Stimulated activated CD8-positive, alpha-beta memory T cell treated with anti-CD3 and anti-CD28 coated beads, Interleukin-4, amount 100 ng/mL, for 24 hours (primary cell): ENCODE results near the gene LYG2.
"Not testable (repeated sequence)": the region's sequence is repeated elsewhere in the genome, so short reads cannot be mapped to it uniquely, and the experiment has no call there.

Source experiments
- DNase-seq: peaks from one replicate; pipeline ENCODE4 v3.0.0-alpha.2; 2020; ENCODE audit warnings: low read depth

The LYG2 gene, protein sequence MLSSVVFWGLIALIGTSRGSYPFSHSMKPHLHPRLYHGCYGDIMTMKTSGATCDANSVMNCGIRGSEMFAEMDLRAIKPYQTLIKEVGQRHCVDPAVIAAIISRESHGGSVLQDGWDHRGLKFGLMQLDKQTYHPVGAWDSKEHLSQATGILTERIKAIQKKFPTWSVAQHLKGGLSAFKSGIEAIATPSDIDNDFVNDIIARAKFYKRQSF

GRCh38 chr2:99255491-99256318 lies at the start of gene LYG2:
Gene LYG2, minus strand, starts transcription at chr2:99255666. Its CDS starts 1,406 bp downstream, at chr2:99254260.
- DNase-seq = no peak

DNA sequence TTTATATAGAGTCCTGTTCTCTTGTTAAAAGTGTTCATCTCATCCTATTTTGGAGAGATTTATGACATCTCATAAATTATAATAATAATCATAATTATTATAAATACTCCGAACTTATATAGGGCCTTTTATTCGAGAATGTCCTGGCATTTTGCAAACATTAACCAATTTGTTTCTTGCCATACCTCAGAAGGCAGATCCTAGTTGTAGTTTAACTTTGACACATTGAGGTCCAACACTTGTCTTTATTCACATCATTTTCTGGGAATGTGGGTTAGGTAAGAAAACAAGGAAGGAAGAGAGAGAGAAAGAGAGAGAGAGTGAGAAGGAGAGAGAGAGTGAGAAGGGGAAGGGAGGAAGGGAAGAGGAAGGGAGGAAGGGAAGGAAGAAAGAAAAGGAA lies 45.6 kb upstream of the LYG2 start, which contains the start of gene LYG1:
Gene LYG1, minus strand, starts transcription at position 101 of the 400 bp plus-strand sequence. CDS start 5,527 bp downstream, outside the sequence.
- not testable (repeated sequence) for DNase-seq

DNA sequence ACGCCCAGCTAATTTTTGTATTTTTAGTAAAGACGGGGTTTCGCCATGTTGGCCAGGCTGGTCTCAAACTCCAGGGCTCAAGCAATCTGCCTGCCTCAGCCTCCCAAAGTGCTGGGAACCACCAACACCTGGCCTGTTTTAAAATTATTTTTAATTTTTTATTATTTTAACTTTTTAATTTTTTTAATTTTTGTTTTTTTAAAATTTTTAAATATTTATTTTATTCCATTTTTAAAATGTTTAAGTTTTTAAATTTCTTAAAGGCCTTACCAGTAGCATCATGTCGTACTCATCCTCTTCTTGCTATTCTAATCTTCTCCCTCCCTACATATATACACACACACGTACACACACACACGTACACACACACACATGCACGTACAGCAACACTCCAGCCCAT lies 44.1 kb upstream of the LYG2 start:
- no peak for DNase-seq

GRCh38 chr2:99297994-99298393 lies 42.5 kb upstream of the LYG2 start:
- no peak for DNase-seq

GRCh38 chr2:99285526-99285925 lies 30.1 kb upstream of the LYG2 start:
- DNase-seq = no peak

GRCh38 chr2:99279969-99280695 lies 24.7 kb upstream of the LYG2 start:
- no peak for DNase-seq

GRCh38 chr2:99278793-99279291 lies 23.4 kb upstream of the LYG2 start:
- no peak for DNase-seq

- DNase-seq = not testable (repeated sequence)
These were observed 22.8 kb upstream of the LYG2 start for GRCh38 chr2:99278195-99278765.

DNA sequence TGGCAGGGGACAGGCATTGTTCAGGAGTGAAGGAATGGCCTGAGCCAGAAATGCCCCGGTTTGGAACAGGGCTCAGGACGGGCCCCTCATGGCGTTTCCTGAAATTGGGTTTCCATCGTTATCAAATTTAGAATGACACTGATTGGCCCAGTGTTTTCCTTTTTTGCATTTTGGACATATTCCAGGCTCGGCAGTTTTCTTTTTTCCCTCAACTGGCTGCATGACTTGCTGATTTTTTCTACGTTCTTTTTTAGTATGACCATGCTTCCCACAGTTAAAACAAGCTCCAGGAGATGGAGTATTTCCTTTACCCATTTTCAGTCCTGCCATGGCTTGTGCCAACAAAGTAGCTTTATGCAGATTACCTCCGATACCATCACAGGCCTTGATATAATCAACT lies 20.4 kb upstream of the LYG2 start:
- no peak for DNase-seq

- no peak for DNase-seq
These were observed 5.8 kb upstream of the LYG2 start for GRCh38 chr2:99261242-99261641.

DNA sequence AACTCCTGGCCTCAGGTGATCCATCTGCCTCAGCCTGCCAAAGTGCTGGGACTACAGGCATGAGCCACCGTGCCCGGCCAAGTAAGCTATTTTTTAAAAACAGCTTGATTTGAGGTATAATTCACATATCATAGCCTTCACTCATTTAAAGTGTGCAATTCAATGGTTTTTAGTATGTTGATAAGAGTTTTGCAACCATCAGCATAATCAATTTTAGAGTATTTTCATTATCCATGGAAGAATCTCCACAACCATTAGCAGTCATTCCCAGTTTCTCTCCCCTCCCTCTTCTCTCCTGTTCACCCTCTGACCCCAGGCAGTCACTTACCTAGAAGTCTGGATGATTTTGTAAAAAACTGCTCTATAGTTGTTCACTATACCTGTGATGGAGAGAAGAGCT lies 4.7 kb upstream of the LYG2 start:
- no peak for DNase-seq

DNA sequence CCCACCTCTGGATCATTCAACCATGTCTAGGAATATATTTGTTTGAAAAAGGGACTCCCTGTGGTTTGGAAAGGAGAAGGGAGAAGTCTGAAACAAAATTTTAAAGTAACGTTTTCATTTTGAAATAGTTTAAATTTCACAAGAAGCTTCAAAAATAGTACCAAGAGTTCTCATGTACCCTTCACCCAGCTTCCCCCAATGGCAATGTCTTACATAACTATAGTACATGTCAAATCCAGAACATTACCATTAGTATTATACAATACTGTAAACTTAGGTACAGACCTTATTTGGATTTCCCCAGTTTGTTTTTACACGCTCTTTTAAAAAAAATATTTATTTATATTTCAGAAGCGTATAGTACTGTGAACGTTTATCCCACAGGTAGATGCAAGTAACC lies 4.0 kb upstream of the LYG2 start:
- no peak for DNase-seq

DNA sequence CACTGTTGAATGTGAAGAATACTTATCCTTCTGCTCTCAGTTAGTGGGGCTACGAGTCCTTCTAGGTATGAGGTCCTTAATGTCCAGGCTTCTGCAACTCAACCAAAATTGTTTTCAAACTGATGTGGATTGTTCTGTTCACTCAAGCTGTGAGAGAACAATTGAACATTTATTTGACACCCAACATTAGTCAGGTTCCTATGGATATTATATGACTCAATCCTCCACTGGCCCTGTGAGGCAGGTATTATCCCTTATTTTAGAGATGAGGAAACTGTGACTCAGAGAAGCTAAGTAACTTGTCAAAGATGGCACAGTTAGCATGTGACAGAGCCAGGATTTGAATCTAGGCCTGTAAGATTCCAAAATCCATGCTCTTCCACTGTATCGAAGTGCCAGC lies 1.2 kb upstream of the LYG2 start:
- DNase-seq = no peak

DNA sequence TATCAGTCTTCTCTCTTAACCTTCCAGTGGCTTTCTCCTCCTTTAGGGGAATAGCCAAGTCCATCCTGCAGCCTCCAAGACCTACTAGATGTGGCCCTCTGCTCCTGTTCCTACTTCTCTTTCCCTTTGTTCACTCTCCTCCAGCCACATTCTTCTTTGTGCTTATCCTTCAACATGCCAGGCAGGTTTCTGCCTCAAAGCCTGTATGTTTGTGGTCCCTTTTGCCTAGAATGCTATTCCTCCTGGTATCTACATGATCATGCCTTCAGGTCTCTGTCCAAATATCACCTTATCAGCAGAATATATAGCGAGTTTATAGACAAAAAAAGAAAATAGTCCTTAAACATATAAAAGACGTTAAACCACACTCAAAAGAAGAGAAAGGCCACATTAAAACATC lies 5.5 kb downstream of the LYG2 start:
- no peak for DNase-seq

GRCh38 chr2:99242151-99242550 lies 13.3 kb downstream of the LYG2 start:
- no peak for DNase-seq

GRCh38 chr2:99240431-99240830 lies 15.0 kb downstream of the LYG2 start:
- no peak for DNase-seq

DNA sequence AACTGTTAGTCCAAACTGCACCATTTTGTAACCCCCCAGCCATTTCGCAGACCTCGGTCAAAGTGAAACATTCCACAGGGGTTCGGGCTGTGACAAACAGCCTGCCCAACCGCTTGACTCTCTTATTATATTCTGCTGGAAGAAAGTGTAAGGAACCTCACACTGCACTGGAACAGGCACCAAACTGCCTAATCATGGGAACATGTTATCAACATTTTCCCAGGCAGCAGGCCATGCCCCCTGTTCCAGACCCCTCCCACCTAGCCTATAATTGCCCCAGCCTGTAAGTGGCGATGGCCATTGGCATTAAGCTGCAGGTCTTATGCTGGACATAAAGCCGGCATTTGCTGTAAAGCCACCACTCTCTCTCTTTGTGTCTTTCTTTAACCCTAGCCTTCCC lies 16.9 kb downstream of the LYG2 start:
- DNase-seq = no peak

DNA sequence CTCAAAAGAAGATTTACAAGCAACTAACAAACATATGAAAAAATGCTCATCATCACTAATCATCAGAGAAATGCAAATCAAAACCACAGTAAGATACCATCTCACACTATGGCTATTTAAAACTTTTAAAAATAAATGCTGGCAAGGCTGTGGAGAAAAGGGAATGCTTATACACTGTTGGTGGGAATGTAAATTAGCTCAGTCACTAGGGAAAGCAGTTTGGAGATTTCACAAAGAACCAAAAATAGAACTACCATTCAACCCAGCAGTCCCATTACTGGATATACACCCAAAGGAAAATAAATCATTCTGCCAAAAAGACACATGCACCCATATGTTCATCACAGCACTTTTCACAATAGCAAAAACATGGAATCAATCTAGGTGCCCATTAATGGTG lies 22.3 kb downstream of the LYG2 start:
- not testable (repeated sequence) for DNase-seq

GRCh38 chr2:99217929-99218501 lies 37.5 kb downstream of the LYG2 start:
- no peak for DNase-seq

- no peak for DNase-seq
These were observed 39.4 kb downstream of the LYG2 start for GRCh38 chr2:99216096-99216495.

DNA sequence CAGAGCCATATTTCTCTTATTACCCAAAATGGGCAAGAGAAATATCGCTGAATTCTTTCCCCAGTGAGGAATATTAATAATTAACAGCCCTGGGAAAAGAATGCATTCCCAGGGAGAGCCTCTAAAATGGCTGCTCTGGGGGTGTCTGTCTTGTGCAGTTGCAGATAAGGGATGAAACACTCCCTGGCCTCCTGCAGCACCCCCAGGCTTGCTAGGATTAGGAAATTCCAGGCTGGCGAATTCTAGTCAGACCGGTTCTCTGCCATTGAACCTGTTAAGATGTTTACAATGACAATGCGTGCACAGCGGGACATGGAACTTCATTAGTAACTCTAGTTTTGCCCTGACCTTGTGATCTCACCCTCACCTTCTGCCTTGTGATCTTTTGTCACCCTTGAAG lies 50.0 kb downstream of the LYG2 start:
- DNase-seq = no peak
